HG03103 (cell line): ENCODE measurements around the gene CA12.

Experiments used
- ATAC-seq: cut with Tn5 transposase; IDR thresholded peaks from one replicate; pipeline ENCODE4 v1.9.1; 2021; ENCODE audit warnings: low read depth; ENCODE audit not compliant: unreplicated experiment

Gene CA12

GRCh38 chr15:63402498-63403253, 21.0 kb upstream of the CA12 start:
- no peak for ATAC-seq

- no peak for ATAC-seq
Measured at GRCh38 chr15:63401714-63402497, 20.3 kb upstream of the CA12 start.

DNA sequence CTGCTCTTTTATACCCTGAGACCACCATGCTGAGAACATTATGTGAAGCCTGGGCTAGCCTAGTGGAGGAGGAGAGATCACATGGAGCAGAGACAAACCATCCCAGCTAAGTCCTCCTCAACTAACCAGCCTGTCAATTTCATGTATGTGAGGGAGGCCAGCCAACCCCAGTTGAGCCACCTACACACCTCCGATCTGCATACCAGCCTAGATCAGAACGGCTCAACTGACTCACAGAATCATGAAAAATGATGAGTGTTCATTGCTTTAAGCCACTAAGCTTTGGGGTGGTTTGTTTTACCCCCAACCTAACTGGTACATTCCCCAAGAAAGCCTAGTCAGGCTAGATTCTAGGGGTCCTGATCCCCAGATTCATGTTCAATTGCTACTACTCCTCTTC, 19.4 kb upstream of the CA12 start:
- ATAC-seq: no peak

- ATAC-seq: no peak
Measured at GRCh38 chr15:63398456-63398855, 16.8 kb upstream of the CA12 start.

- ATAC-seq: no peak
Measured at GRCh38 chr15:63396152-63396928, 14.7 kb upstream of the CA12 start.

- no peak for ATAC-seq
Measured at GRCh38 chr15:63395730-63396151, 14.1 kb upstream of the CA12 start.

GRCh38 chr15:63392361-63393009, 10.8 kb upstream of the CA12 start:
- ATAC-seq: no peak

DNA sequence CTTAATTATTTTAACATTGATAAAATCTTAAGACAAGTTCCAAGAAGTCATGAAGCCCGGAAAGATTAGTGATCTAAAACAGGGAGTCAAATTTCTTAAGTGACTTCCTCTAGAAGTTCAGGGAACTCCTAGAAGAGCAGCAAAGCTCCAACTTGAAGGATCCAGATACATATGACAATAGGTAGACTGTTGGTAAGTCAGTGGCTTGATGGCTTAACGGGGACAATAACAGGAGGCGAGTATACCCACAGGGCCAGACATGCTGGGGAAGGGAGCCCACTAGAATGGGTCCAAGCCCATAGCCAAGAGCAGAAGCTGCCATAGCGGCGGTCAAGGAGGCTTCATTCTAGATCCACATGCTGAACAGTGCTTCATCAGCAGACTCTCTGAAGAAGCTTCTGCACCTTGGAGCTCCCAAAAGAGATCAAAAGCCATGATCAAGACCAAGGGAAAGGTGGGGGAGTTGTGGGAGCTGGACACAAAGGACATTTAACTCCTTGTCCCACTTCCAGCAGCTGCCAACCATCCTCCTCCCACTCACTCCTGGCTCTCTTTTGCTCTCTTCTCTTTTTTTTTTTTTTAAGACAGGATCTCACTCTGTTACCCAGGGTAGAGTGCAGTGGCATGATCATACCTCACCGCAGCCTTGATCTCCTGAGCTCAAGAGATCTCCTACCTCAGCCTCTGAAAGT, 10.2 kb upstream of the CA12 start:
- ATAC-seq: no peak

DNA sequence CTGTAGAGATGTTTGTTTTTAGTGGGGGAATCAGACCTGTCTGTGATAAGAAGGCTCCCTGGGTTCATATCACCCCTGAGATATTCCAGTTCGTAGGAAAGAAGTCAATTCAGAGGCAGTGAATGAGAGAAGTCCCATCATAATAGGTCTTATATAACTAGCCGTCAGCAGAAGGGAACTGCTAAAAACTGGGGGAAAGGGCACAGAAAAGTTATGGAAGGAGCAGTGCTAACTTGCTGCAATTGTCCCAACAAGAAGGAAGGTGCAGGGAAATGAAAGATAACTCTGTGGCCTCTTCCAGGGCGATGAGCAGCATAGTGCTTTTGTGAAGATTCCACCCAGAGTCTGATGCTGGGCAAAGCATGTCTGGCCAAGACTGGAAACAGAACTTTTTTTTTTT, 9.0 kb upstream of the CA12 start:
- ATAC-seq: no peak

DNA sequence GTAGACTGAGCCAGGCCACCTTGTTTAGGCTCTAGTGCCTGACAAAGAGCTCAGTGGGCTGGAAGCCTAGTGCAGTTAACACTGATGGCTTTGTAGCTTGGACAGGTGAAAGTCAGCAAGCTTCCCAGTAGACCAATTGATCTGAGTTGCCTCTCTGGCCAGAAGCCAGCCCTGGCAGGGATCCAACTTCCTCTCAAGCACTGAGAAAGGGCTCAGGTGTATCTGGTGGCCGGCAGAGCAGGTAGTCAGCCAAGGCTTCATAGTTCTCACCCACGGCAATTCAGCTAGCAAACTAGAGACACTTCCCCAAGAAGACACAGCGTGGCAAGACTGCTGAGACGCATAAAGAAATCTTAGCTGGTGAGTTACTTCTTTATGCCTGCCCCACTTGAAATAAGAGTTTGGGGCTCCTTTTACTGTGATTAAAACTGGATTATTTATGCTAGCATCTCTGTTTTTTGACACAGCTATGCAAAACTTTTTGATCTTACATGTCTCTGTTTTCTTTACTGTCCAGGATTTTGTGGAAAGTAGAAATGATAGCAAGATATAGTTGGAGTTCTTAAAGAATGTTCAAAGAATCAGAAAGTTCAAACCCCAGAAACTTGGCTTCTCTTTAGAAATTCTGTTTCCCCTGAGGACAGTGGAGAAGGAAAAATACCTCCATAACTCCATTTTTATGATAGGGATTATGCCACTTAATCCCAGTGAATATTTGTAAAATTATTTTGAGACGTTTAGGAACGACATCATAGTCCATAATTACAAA, 8.4 kb upstream of the CA12 start:
- no peak for ATAC-seq

GRCh38 chr15:63388511-63388910, 6.9 kb upstream of the CA12 start:
- ATAC-seq: no peak

GRCh38 chr15:63387748-63388493, 6.3 kb upstream of the CA12 start:
- no peak for ATAC-seq

DNA sequence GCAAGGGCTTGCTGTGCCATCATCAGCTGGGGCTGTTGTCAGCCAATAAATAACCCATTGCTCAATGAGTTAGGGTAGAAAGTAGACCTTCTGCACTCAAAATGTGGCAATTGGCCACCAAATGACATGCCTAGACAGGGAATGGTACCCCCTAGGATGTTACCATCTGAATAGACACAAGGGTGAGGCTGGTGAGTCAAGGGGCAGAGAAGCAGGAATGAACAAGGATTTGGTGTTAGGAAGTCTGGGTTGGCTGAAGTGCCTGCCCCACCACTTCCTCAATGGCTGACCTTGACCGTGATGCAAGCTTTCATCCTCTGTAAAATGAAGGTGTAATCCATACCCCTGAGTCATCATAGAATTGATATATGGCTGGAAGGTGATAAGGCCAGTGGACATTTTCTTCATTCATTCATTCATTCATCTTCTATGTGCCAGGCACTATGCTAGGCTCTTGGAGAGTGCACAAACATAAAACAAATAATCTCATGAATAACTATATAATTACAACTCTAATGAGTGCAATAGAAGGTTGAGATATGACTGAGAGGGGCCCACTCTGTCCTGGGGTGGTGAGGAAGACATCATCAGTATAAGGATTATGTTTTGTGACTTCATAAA, 4.4 kb upstream of the CA12 start:
- ATAC-seq: no peak

GRCh38 chr15:63384906-63385305, 3.3 kb upstream of the CA12 start:
- ATAC-seq: no peak

DNA sequence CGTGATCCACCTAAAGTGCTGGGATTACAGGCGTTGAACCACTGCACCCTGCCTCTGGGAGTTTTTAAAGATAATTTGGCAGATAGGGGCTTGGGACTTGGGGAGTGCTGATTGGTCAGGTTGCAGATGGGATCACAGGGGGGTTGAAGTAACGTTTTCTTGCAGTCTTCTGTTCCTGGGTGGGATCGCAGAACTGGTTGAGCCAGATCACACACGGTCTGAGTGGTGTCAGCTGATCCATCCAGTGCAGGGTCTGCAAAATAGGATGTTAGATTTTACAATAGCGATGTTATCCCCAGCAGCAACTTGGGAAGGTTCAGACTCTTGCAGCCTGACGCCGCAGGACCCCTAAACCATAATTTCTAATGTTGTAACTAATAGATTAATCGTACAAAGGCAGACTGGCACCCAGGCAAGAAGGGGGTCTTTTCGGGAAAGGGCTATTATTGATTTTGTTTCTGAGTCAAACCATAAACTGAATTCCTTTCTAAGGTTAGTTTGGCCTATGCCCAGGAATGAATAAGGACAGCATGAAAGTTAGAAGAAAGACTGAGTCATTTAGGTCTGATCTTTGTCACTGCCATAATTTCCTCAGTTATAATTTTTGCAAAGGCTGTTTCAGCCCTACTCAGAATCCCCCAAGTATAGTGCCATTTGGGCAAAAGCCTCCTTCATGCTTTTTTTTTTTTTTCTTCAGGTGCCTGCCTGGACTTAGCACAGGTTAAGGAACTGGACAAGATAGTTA, 1.5 kb upstream of the CA12 start:
- ATAC-seq: no peak

DNA sequence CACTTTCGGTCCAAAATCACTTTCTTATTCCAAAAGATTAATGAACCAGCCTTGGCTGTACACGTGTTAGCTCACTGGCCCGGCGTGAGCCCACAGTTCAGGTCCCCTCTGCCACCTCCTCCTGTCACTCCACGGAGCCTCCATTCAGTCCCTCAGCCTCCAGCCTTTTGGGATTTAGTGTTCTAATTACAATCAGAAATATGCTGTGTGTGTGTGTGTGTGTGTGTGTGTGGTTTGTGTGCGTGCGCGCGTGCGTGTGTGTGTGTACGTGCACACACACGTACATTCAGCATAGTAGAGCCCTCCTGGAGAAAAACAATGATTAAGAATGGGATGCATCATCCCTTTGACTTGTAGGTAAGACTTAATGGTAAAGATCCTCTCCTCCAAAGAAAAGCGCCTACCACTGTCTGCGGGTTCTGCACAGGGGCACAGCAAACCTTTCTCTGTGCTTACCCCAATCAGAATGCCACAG, 801 bp downstream of the CA12 start:
- ATAC-seq: no peak

GRCh38 chr15:63380151-63380807, 1.4 kb downstream of the CA12 start:
- ATAC-seq: no peak
